ENCODE measurements around the gene CASZ1.

DNA sequence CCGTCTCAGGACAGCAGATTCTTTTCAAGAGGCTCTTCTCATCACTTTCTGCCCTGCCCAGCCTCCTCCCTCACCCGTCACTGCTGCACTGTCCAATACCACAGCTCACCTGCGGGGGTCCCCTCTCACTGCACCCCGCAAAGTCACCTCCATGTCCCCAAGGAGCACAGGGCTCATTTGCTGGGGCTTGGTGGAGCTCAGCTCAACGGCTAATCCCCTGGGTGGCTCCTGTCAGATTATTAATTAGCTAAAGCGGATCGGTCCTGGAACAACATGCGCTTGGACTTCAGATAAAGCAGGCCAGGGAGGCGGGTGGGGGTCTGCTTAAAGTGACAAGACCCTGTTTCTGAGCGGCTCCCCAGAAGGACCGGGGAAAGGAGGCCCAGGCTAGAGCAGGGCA lies 43.1 kb downstream of the CASZ1 start:
- TF ChIP-seq, protein P1, sequence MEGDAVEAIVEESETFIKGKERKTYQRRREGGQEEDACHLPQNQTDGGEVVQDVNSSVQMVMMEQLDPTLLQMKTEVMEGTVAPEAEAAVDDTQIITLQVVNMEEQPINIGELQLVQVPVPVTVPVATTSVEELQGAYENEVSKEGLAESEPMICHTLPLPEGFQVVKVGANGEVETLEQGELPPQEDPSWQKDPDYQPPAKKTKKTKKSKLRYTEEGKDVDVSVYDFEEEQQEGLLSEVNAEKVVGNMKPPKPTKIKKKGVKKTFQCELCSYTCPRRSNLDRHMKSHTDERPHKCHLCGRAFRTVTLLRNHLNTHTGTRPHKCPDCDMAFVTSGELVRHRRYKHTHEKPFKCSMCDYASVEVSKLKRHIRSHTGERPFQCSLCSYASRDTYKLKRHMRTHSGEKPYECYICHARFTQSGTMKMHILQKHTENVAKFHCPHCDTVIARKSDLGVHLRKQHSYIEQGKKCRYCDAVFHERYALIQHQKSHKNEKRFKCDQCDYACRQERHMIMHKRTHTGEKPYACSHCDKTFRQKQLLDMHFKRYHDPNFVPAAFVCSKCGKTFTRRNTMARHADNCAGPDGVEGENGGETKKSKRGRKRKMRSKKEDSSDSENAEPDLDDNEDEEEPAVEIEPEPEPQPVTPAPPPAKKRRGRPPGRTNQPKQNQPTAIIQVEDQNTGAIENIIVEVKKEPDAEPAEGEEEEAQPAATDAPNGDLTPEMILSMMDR (IDR thresholded peaks at IDR 0.05; ENCODE audit: insufficient read depth, low read length): no peak
- TF ChIP-seq GABPA (IDR thresholded peaks at IDR 0.05; ENCODE audit: low read depth) (no peak), SPI1 (IDR thresholded peaks at IDR 0.05; ENCODE audit: borderline replicate concordance, low read depth) (no peak), POLR2AphosphoS5 (IDR thresholded peaks at IDR 0.05; ENCODE audit: low read depth) (no peak)
